HCEC 1CT (cell line): ENCODE results near the gene CX3CR1.

ENCODE experiments used
- DNase-seq: peaks from one replicate; pipeline ENCODE4 v3.0.0-alpha.2; 2017

CX3CR1 gene

DNA sequence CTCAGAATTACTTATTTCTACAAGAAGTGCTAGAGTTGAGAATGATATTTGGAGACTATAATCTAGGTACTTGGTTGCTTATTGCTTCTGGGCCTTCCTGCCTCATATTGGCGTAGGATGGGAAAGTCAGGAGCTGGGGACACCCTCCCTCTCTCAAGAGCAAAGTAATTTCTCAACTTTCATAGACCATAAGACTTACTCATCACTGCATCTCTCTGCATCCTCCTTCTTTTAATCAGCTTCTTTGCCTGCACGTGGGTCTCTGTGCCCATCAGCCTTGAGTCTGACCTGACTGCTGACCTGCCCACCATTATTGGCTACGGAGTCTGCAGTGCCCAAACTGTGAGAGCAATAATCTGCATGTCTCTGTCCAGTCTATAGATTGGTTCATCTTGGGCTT is 60.1 kb downstream of the CX3CR1 start:
- DNase-seq = no peak

DNA sequence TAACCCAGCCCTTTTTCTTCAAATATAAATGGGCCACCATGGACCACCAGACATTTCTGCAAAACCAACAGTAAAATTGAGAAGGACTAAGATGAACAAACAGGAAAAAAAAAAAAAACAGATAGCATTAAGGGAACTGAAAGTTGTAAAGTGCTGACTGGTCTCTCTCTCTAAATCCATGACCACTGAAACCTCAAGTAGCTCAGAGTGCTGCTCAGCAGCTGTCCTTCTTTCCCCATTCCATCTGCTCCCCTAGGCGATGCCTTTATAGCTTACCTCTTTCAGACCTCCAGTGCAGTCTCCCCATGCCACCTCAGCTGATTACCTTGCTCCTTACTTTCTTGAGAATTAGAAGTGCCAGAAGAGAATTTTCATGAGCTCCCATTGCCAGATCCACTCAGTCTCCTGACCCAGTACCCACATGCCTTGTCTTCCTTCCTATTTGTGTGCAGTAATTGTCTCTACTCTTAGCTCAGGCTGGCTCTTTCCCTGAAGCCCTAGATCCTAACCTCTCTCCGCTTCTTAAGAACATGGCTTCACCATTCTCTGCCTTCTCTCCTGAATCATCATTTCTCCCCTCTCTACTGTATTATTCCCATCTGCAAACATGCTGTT is 63.6 kb downstream of the CX3CR1 start:
- DNase-seq = no peak

- DNase-seq = no peak
These were observed 66.2 kb downstream of the CX3CR1 start for GRCh38 chr3:39213613-39214012.
